K562 (cell line): ENCODE results near the gene PLEKHH3. TPM values are rescaled to one million over a fixed set of nuclear protein-coding genes. Genes with fewer than 3 reads are reported as not detected.

Experiments
- BHLHE40 ChIP-seq: IDR thresholded peaks from 2 replicates; pipeline ENCODE4 v1.6.1; 2011; ENCODE audit warnings: low read length, improper control_type of control experiment
- CREB3 ChIP-seq: fragments of 450-650 bp; conservative IDR thresholded peaks from 2 replicates; pipeline ENCODE4 v1.6.1; 2016; ENCODE audit warnings: missing genetic modification characterization, low read depth, mild to moderate bottlenecking, missing compliant biosample characterization, moderate library complexity
- DNMT1 ChIP-seq: fragments of 450-650 bp; IDR thresholded peaks from 2 replicates; pipeline ENCODE4 v1.6.1; 2016; ENCODE audit warnings: antibody characterized with exemption, mild to moderate bottlenecking
- E2F8 ChIP-seq: fragments of 450-650 bp; IDR thresholded peaks from 2 replicates; pipeline ENCODE4 v1.7.1; 2018; ENCODE audit warnings: mild to moderate bottlenecking, low read depth; ENCODE audit not compliant: partially characterized antibody
- ESRRA ChIP-seq: fragments of 450-650 bp; IDR thresholded peaks from 2 replicates; pipeline ENCODE4 v1.6.1; 2014; ENCODE audit warnings: low read depth, mild to moderate bottlenecking, moderate library complexity, borderline replicate concordance
- ESRRB ChIP-seq: fragments of 250-450 bp; sonication (Bioruptor Pico); IDR thresholded peaks from 2 replicates; pipeline ENCODE4 v1.5.0; 2020; ENCODE audit warnings: mild to moderate bottlenecking, moderate library complexity, borderline replicate concordance
- HDAC1 ChIP-seq, 2 experiments: fragments of 450-650 bp; IDR thresholded peaks; 2 replicates each; pipeline ENCODE4 v1.6.1; 2016 to 2017; ENCODE audit warnings: inconsistent platforms in 1 of 2, mild to moderate bottlenecking in 1 of 2, moderate library complexity in 1 of 2
- SETDB1 ChIP-seq: IDR thresholded peaks from one replicate; pipeline ENCODE4 v1.6.1; 2012; ENCODE audit warnings: low read length, control low read depth, inconsistent platforms
- SNIP1 ChIP-seq: fragments of 450-650 bp; IDR thresholded peaks from 2 replicates; pipeline ENCODE4 v1.7.1; 2017; ENCODE audit warnings: low read depth, mild to moderate bottlenecking
- SOX6 ChIP-seq: fragments of 450-650 bp; IDR thresholded peaks from 2 replicates; pipeline ENCODE4 v1.6.1; 2014; ENCODE audit warnings: mild to moderate bottlenecking
- SREBF2 ChIP-seq: sonication (generic); formaldehyde crosslinking; IDR thresholded peaks from 2 replicates; pipeline ENCODE4 v1.4.0; 2020; ENCODE audit warnings: mild to moderate bottlenecking, missing genetic modification reagents
- TBL1XR1 ChIP-seq, 2 experiments: IDR thresholded peaks; 2 replicates each; pipeline ENCODE4 v1.6.1; 2012; ENCODE audit warnings: improper control_type of control experiment in 2 of 2, low read length in 2 of 2, mild to moderate bottlenecking in 1 of 2
- ZBTB12 ChIP-seq: fragments of 250-450 bp; sonication (Bioruptor Pico); IDR thresholded peaks from 2 replicates; pipeline ENCODE4 v1.4.0; 2020
- ZBTB26 ChIP-seq: fragments of 450-650 bp; formaldehyde crosslinking; IDR thresholded peaks from 2 replicates; pipeline ENCODE4 v1.4.0; 2022; ENCODE audit warnings: missing genetic modification characterization
- ZKSCAN8 ChIP-seq: fragments of 200-800 bp; sonication (Bioruptor generic); IDR thresholded peaks from 2 replicates; pipeline ENCODE4 v1.6.1; 2016; ENCODE audit warnings: missing genetic modification characterization, missing compliant biosample characterization
- ZNF134 ChIP-seq: fragments of 250-450 bp; sonication (Bioruptor Pico); conservative IDR thresholded peaks from 2 replicates; pipeline ENCODE4 v1.4.0; 2020
- ZNF444 ChIP-seq: fragments of 250-450 bp; sonication (Bioruptor Pico); IDR thresholded peaks from 2 replicates; pipeline ENCODE4 v1.4.0; 2020; ENCODE audit warnings: mild to moderate bottlenecking, moderate library complexity
- ZNF57 ChIP-seq: fragments of 450-650 bp; formaldehyde crosslinking; IDR thresholded peaks from 2 replicates; pipeline ENCODE4 v1.4.0; 2020; ENCODE audit warnings: mild to moderate bottlenecking, moderate library complexity
- ZNF586 ChIP-seq: fragments of 450-650 bp; formaldehyde crosslinking; conservative IDR thresholded peaks from 2 replicates; pipeline ENCODE4 v1.4.0; 2020; ENCODE audit warnings: mild to moderate bottlenecking, moderate library complexity
- ZNF830 ChIP-seq: fragments of 250-450 bp; sonication (Bioruptor Pico); IDR thresholded peaks from 2 replicates; pipeline ENCODE4 v1.5.0; 2021; ENCODE audit warnings: mild to moderate bottlenecking
- polyA plus RNA-seq, 8 experiments: library from polyadenylated mRNA; depleted of rRNA in 4 of 8; stranded (reverse) in 5 of 8; unstranded in 3 of 8; fragments of >200 nt; fragmentation: Nextera tagmentation in 2 of 8; fragmentation: Illumina TruSeq in 1 of 8; extraction: Ambion mirVana in 2 of 8; extraction: Trizol in 1 of 8; gene quantifications; 2 replicates each; pipeline versions ENCODE4 v1.2.1 to v1.2.3, GENCODE V29; 2011 to 2014; ENCODE audit warnings: inconsistent platforms in 1 of 8, missing spikeins in 1 of 8
- total RNA-seq, 7 experiments: library from RNA; depleted of rRNA in 6 of 7; stranded (reverse); fragments of >200 nt in 6 of 7; fragmentation: Illumina TruSeq in 2 of 7; extraction: Trizol in 2 of 7; gene quantifications; 2 replicates each; pipeline versions ENCODE4 v1.2.1 to v1.2.3, GENCODE V29; 2011 to 2021; ENCODE audit warnings: low replicate concordance in 1 of 7
- TF ChIP-seq, protein P1 (sequence below): fragments of 450-650 bp; IDR thresholded peaks from 2 replicates; pipeline ENCODE4 v1.6.1; 2014; ENCODE audit warnings: low read depth, mild to moderate bottlenecking, moderate library complexity, borderline replicate concordance

The PLEKHH3 gene
- total and polyA plus RNA-seq, 9 of the 15 experiments (the other 6 are each of a cell fraction or from before 2014, with no cell fraction given): 0.58 to 34.5 (median 5.0) TPM

DNA sequence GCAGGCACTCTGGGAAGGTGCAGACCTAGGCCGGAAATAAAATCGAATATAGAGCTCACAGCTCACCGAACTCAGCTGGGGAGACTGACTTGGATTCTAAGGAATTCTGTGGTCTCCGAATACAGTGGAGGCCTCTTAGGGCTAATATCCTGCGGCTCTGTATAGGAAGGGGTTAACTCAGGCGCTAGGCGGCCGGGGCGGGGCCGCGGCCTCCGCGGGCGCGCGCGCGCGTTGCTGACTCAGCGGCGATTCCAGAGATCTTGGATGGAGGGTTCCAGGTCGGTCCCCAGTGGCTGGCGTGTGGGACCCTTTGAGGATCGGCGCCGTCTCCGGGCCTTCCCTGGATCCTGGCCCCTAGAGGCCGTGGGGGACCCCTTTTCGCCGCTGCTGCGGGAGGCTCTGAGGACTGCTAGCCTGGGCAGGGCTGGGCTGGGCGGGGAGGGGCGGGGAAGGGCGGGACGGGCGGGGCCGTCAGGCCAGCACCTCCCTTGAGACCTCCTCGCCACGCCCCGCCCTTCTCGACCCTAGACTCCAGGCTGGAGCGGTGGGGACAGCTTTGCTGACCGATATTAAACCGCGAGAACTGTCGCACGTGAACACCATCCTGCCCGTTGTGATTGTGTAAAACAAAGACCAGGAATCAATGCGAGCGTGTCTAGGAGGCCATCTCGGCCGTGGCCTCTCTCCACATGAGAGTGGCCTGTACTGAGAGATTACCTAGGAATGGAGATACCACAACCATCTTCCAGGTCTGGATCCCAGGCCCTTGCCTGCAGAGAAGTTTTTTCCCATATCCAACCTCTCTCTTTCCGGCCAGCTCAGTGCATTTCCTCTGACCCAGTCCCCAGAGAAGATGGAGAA lies 1.4 kb upstream of the PLEKHH3 start (continued):
- 0 out of 4 replicates have a peak, but pooled peaks of 1 of the 2 experiments have one; percentile 13 for TF ChIP-seq TBL1XR1 (IDR thresholded peaks at IDR 0.05; ENCODE audit: low read length in 2 of 2)
- no peak for TF ChIP-seq E2F8
- no peak for TF ChIP-seq ZNF586 (CRISPR knock-in tag)
- TF ChIP-seq ZNF134 (CRISPR knock-in tag): no peak
- TF ChIP-seq, protein P1, sequence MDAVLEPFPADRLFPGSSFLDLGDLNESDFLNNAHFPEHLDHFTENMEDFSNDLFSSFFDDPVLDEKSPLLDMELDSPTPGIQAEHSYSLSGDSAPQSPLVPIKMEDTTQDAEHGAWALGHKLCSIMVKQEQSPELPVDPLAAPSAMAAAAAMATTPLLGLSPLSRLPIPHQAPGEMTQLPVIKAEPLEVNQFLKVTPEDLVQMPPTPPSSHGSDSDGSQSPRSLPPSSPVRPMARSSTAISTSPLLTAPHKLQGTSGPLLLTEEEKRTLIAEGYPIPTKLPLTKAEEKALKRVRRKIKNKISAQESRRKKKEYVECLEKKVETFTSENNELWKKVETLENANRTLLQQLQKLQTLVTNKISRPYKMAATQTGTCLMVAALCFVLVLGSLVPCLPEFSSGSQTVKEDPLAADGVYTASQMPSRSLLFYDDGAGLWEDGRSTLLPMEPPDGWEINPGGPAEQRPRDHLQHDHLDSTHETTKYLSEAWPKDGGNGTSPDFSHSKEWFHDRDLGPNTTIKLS: no peak
- TF ChIP-seq ZBTB12: no peak
- TF ChIP-seq ZNF830 (CRISPR knock-in tag): no peak
- TF ChIP-seq ZNF57 (CRISPR knock-in tag): no peak
- TF ChIP-seq ZNF444 (CRISPR knock-in tag): no peak
- no peak for TF ChIP-seq SETDB1
- no peak for TF ChIP-seq SREBF2 (CRISPR knock-in tag)
- TF ChIP-seq SOX6: peak; percentile 85
- TF ChIP-seq BHLHE40: peak; percentile 97
- no peak for TF ChIP-seq CREB3 (tag)
- no peak for TF ChIP-seq DNMT1
- TF ChIP-seq ESRRB: no peak
- TF ChIP-seq ESRRA: peak; percentile 56; the same call in 1 of the 2 replicates
- TF ChIP-seq ZBTB26: no peak
- peak in 1 of 2 experiments; percentile 84; a peak in 1 of 4 replicates for TF ChIP-seq HDAC1 (IDR thresholded peaks at IDR 0.05)
- TF ChIP-seq ZKSCAN8 (CRISPR knock-in tag): no peak
- no peak for TF ChIP-seq SNIP1
